HEK293 (cell line): ENCODE results near the gene EFCAB6.
A peak's percentile ranks its signal among the peaks of the same experiment; 100 is the strongest.

Source experiments
- CTCF ChIA-PET: fragments of 350-600 bp; formaldehyde crosslinking; extraction: SDS; loops from one replicate; lab custom pipeline; 2021; ENCODE audit warnings: antibody characterized with exemption; lab: Yijun Ruan, JAX
- POLR2A ChIA-PET: fragments of 300-600 bp; formaldehyde crosslinking; extraction: SDS; loops from one replicate; lab custom pipeline; 2020; ENCODE audit warnings: antibody characterized with exemption, inconsistent platforms; lab: Yijun Ruan, JAX
- H3K27ac ChIP-seq: fragments of 200-500 bp; sonication (Bioruptor generic); 2 replicates; pipeline ENCODE4 v1.5.1; 2014; ENCODE audit warnings: low read depth, low read length, control low read depth, inconsistent platforms; ENCODE audit errors: extremely low read depth
- H3K36me3 ChIP-seq, 2 experiments: fragments of 200-500 bp in 1 of 2; sonication (Bioruptor generic) in 1 of 2; 1 replicate in 1 of 2; 2 replicates in 1 of 2; pipeline ENCODE4 v1.5.1; 2014 to 2017; ENCODE audit warnings: inconsistent platforms in 2 of 2, low read length in 2 of 2; ENCODE audit not compliant: control insufficient read depth in 2 of 2, insufficient read depth in 1 of 2
- H3K4me1 ChIP-seq: fragments of 200-500 bp; sonication (Bioruptor generic); 2 replicates; pipeline ENCODE4 v1.5.1; 2014; ENCODE audit warnings: mild to moderate bottlenecking, low read length, inconsistent platforms; ENCODE audit not compliant: control insufficient read depth, insufficient read depth
- H3K4me3 ChIP-seq: 2 replicates; pipeline ENCODE4 v1.5.1; 2011; ENCODE audit warnings: low read depth, mild to moderate bottlenecking, control low read depth, low read length, moderate library complexity
- H3K9me3 ChIP-seq: fragments of 200-500 bp; sonication (Bioruptor generic); 2 replicates; pipeline ENCODE4 v1.5.1; 2014; ENCODE audit warnings: low read depth, low read length, inconsistent platforms; ENCODE audit not compliant: control insufficient read depth, insufficient read depth
- SP2 ChIP-seq: fragments of 450-650 bp; formaldehyde crosslinking; IDR thresholded peaks from 2 replicates; pipeline ENCODE4 v1.5.1; 2016; ENCODE audit warnings: missing biosample characterization, missing genetic modification characterization
- ZIC2 ChIP-seq: fragments of 450-650 bp; formaldehyde crosslinking; IDR thresholded peaks from 2 replicates; pipeline ENCODE4 v1.5.1; 2016; ENCODE audit warnings: missing biosample characterization, missing genetic modification characterization
- ZNF169 ChIP-seq: fragments of 450-650 bp; formaldehyde crosslinking; IDR thresholded peaks from 2 replicates; pipeline ENCODE4 v1.5.1; 2016; ENCODE audit warnings: missing biosample characterization, missing genetic modification characterization
- ZNF211 ChIP-seq: fragments of 450-650 bp; formaldehyde crosslinking; IDR thresholded peaks from 2 replicates; pipeline ENCODE4 v1.5.1; 2016; ENCODE audit warnings: low read depth, missing biosample characterization, missing genetic modification characterization
- ZNF26 ChIP-seq: fragments of 450-650 bp; formaldehyde crosslinking; IDR thresholded peaks from 2 replicates; pipeline ENCODE4 v1.5.1; 2016; ENCODE audit warnings: missing biosample characterization, missing genetic modification characterization
- ZNF280C ChIP-seq: fragments of 450-650 bp; formaldehyde crosslinking; IDR thresholded peaks from 2 replicates; pipeline ENCODE4 v1.5.1; 2016; ENCODE audit warnings: missing biosample characterization, missing genetic modification characterization
- ZNF280D ChIP-seq: fragments of 450-650 bp; formaldehyde crosslinking; IDR thresholded peaks from 2 replicates; pipeline ENCODE4 v1.5.1; 2016; ENCODE audit warnings: missing biosample characterization, missing genetic modification characterization
- ZNF311 ChIP-seq: fragments of 450-650 bp; formaldehyde crosslinking; IDR thresholded peaks from 2 replicates; pipeline ENCODE4 v1.5.1; 2017; ENCODE audit warnings: missing biosample characterization, missing genetic modification characterization, borderline replicate concordance
- ZNF433 ChIP-seq: fragments of 450-650 bp; formaldehyde crosslinking; IDR thresholded peaks from 2 replicates; pipeline ENCODE4 v1.5.1; 2016; ENCODE audit warnings: missing biosample characterization, missing genetic modification characterization, low read depth
- ZNF473 ChIP-seq: fragments of 450-650 bp; formaldehyde crosslinking; IDR thresholded peaks from 2 replicates; pipeline ENCODE4 v1.5.1; 2017; ENCODE audit warnings: missing biosample characterization, missing genetic modification characterization
- ZNF488 ChIP-seq: fragments of 450-650 bp; formaldehyde crosslinking; IDR thresholded peaks from 2 replicates; pipeline ENCODE4 v1.5.1; 2016; ENCODE audit warnings: missing biosample characterization, missing genetic modification characterization
- ZNF701 ChIP-seq: fragments of 450-650 bp; formaldehyde crosslinking; IDR thresholded peaks from 2 replicates; pipeline ENCODE4 v1.5.1; 2016; ENCODE audit warnings: missing biosample characterization, missing genetic modification characterization
- ZNF704 ChIP-seq: fragments of 450-650 bp; formaldehyde crosslinking; IDR thresholded peaks from 2 replicates; pipeline ENCODE4 v1.5.1; 2016; ENCODE audit warnings: missing biosample characterization, missing genetic modification characterization
- ZNF785 ChIP-seq: fragments of 450-650 bp; formaldehyde crosslinking; IDR thresholded peaks from 2 replicates; pipeline ENCODE4 v1.5.1; 2016; ENCODE audit warnings: missing biosample characterization, missing genetic modification characterization
- ZNF830 ChIP-seq: fragments of 450-650 bp; IDR thresholded peaks from 2 replicates; pipeline ENCODE4 v1.5.0; 2018; ENCODE audit warnings: missing biosample characterization, missing genetic modification characterization, low read depth, mild to moderate bottlenecking, moderate library complexity
- ZSCAN5A ChIP-seq: fragments of 450-650 bp; formaldehyde crosslinking; IDR thresholded peaks from 2 replicates; pipeline ENCODE4 v1.5.1; 2016; ENCODE audit warnings: missing biosample characterization, missing genetic modification characterization

Gene EFCAB6

GRCh38 chr22:43823353-43823908 is 11.3 kb upstream of the EFCAB6 start:
- Histone ChIP-seq H3K4me1 (no peaks in the 10 kb centered on the region; the same call in 1 of the 2 replicates), H3K36me3 (peaks cover 0 to 22% of the 10 kb centered on the region in 2 experiments; a peak in 1 of 3 replicates), H3K27ac (no peak overlapping the region), H3K4me3 (no peak overlapping the region), H3K9me3 (no peaks in the 10 kb centered on the region)
- CTCF ChIA-PET, result interaction anchor here (0.7 to 0.9 kb wide), 2 partner anchors 18 to 75 kb away, joined by 3 read pairs; no protein-coding TSS in a partner anchor
- TF ChIP-seq ZNF488 (no peak), SP2 (no peak), ZIC2 (tag by site-specific recombination) (peak; percentile 51)
- POLR2A ChIA-PET, result no interaction called here

- Histone ChIP-seq H3K36me3 (peaks cover 0 to 14% of the 10 kb centered on the region in 2 experiments; a peak in 1 of 3 replicates), H3K27ac (no peak overlapping the region), H3K4me1 (no peaks in the 10 kb centered on the region; the same call in 1 of the 2 replicates), H3K4me3 (no peak overlapping the region), H3K9me3 (no peaks in the 10 kb centered on the region)
- ChIA-PET CTCF (no interaction called here), POLR2A (interaction anchor here (0.6 to 0.8 kb wide), 2 partner anchors 9 to 144 kb away, joined by 3 read pairs; partner anchors contain the start of gene EFCAB6)
- TF ChIP-seq ZNF701 (tag by site-specific recombination), result no peak
- TF ChIP-seq ZNF211 (tag by site-specific recombination), result no peak
- no peak for TF ChIP-seq ZNF473 (tag by site-specific recombination)
- no peak for TF ChIP-seq ZNF785 (tag by site-specific recombination)
- TF ChIP-seq ZNF280D (tag by site-specific recombination), result no peak
- TF ChIP-seq ZSCAN5A (tag by site-specific recombination), result no peak
- no peak for TF ChIP-seq ZNF311 (tag by site-specific recombination)
- no peak for TF ChIP-seq ZNF704
- TF ChIP-seq ZNF26 (tag by site-specific recombination), result no peak
- TF ChIP-seq ZNF830 (tag by site-specific recombination), result no peak
- TF ChIP-seq ZNF280C (tag by site-specific recombination), result no peak
- no peak for TF ChIP-seq ZNF169 (tag by site-specific recombination)
- TF ChIP-seq ZNF433 (tag by site-specific recombination), result no peak
Observed at GRCh38 chr22:43821606-43822425, 9.7 kb upstream of the EFCAB6 start.
